Uterus (tissue), 4 donors: Measurements from ENCODE around the gene CHAMP1. TPM values are rescaled to one million over a fixed set of nuclear protein-coding genes. Genes with fewer than 3 reads are reported as not detected.

Experiments used
- microRNA-seq: library from miRNA; unstranded; fragments of <30 nt; microRNA quantifications from one replicate; pipeline ENCODE4, GENCODE V29; 2016; ENCODE audit warnings: borderline microRNAs expressed, borderline replicate concordance
- small RNA-seq: library from RNA; depleted of rRNA; stranded (forward); fragments of <200 nt; gene quantifications from one replicate; pipeline ENCODE3, GENCODE V24; 2016
- total RNA-seq, 4 donors: library from RNA; depleted of rRNA in 3 of 4; stranded (reverse); fragments of >200 nt in 3 of 4; gene quantifications; one replicate each; pipeline versions ENCODE4 v1.1.0 to v1.2.4, GENCODE V29; 2014 to 2023
- donor health status: DM: yes; HTN: yes; CAD: no.

CHAMP1 gene
- total RNA-seq, 4 donors from 2014 or later: 5.9 to 24.7 (median 15.2) TPM

Small RNAs within 50 kb of the gene (microRNA-seq; reads per million reads assigned to microRNA genes)
- not detected for gene MIR4502

Small RNAs within 50 kb of the gene (small RNA-seq; reads per million reads assigned to genes)
- not detected for gene MIR4502

Other genes with a start within 250 kb of the CHAMP1 start
- 10 to 100 TPM in 3 of 4 donors, 1 to 10 TPM in 1; 8.5 to 31.6 (median 17.2) TPM for gene RASA3, start 181.9 kb upstream of the CHAMP1 start, total RNA-seq
- gene CFAP97D2, start 135.2 kb upstream of the CHAMP1 start, total RNA-seq: not detected
- 100 to 1,000 TPM in 1 of 4 donors, 10 to 100 TPM in 3; 25.0 to 103 (median 53.5) TPM for gene CDC16, start 79.6 kb upstream of the CHAMP1 start, total RNA-seq
- 10 to 100 TPM; 15.0 to 74.1 (median 34.9) TPM for gene UPF3A, start 32.9 kb upstream of the CHAMP1 start, total RNA-seq